Right ventricle myocardium superior (tissue), 1 donor: ENCODE results near the gene ABHD10. TPM values are rescaled to one million over a fixed set of nuclear protein-coding genes. Genes with fewer than 3 reads are reported as not detected.

Experiments
- ATAC-seq: fragments of 200-7000 bp; cut with Tn5 transposase; one replicate; pipeline ENCODE4 v1.9.1; 2020; ENCODE audit warnings: mild to moderate bottlenecking; ENCODE audit not compliant: poor library complexity
- DNase-seq: peaks from one replicate; pipeline ENCODE4 v3.0.0-alpha.2; 2020
- intact Hi-C: fragments of 100-400 bp; cut with DNase I; formaldehyde crosslinking; loops from one replicate; pipeline ENCODE4 v1.11.2; 2022
- total RNA-seq: library from RNA; stranded (reverse); fragmentation: NEBNext Ultra II Directional; extraction: Animal tissue kit (Norgen Biotek cat#: 25700); gene quantifications from one replicate; pipeline ENCODE4 v1.2.1, GENCODE V29; 2021
- donor health status: DM: no; HTN: yes; CAD: no; lungs with severe emphysema.

ABHD10 gene
- total RNA-seq, 1 donor from 2014 or later, result 59.0 TPM

GRCh38 chr3:111956995-111957734, 21.7 kb upstream of the ABHD10 start:
- intact Hi-C loops, result no loop called here
- no peak for ATAC-seq
- DNase-seq, result no peak

- DNase-seq (no peak), ATAC-seq (no peak)
- intact Hi-C loops, result no loop called here
Observed at GRCh38 chr3:111961461-111962164, 17.2 kb upstream of the ABHD10 start.

GRCh38 chr3:111963424-111963823, 15.4 kb upstream of the ABHD10 start:
- no peak for DNase-seq
- ATAC-seq, result no peak
- intact Hi-C loops, result no loop called here

- DNase-seq (no peak), ATAC-seq (no peak)
- intact Hi-C loops, result loop anchor here (5.0 kb wide), 1 partner anchor 103 kb away; no protein-coding TSS in a partner anchor
Observed at GRCh38 chr3:111965484-111965883, 13.3 kb upstream of the ABHD10 start.

GRCh38 chr3:111967068-111967467, 11.8 kb upstream of the ABHD10 start:
- DNase-seq (no peak), ATAC-seq (peak; percentile 18)
- intact Hi-C loops, result loop anchor here (1.0 to 5.0 kb wide), 2 partner anchors 105 to 250 kb away; no protein-coding TSS in a partner anchor

- ATAC-seq (peak; percentile 86), DNase-seq (peak; percentile 83)
- intact Hi-C loops, result loop anchor here (1.0 to 5.0 kb wide), 2 partner anchors 105 to 250 kb away; no protein-coding TSS in a partner anchor
Observed at GRCh38 chr3:111967651-111968274, 11.1 kb upstream of the ABHD10 start.

GRCh38 chr3:111968319-111969054, 10.3 kb upstream of the ABHD10 start:
- ATAC-seq (peak; percentile 15), DNase-seq (no peak)
- intact Hi-C loops, result loop anchor here (5.0 kb wide), 1 partner anchor 106 kb away; no protein-coding TSS in a partner anchor

GRCh38 chr3:111970376-111970775, 8.4 kb upstream of the ABHD10 start:
- ATAC-seq (no peak), DNase-seq (no peak)
- intact Hi-C loops, result no loop called here

GRCh38 chr3:111971533-111972130, 7.2 kb upstream of the ABHD10 start:
- intact Hi-C loops, result no loop called here
- DNase-seq (peak; percentile 57), ATAC-seq (peak; percentile 90)

- ATAC-seq, result no peak
- intact Hi-C loops, result no loop called here
- no peak for DNase-seq
Observed at GRCh38 chr3:111972891-111973290, 5.9 kb upstream of the ABHD10 start.

GRCh38 chr3:111975131-111975530, 3.7 kb upstream of the ABHD10 start:
- intact Hi-C loops, result no loop called here
- ATAC-seq, result no peak

GRCh38 chr3:111976254-111976653, 2.6 kb upstream of the ABHD10 start:
- intact Hi-C loops, result no loop called here
- DNase-seq (no peak), ATAC-seq (no peak)

More at GRCh38 chr3:111975131-111975530, 3.7 kb upstream of the ABHD10 start:
- no peak for DNase-seq

GRCh38 chr3:111979434-111980038, 710 bp downstream of the ABHD10 start:
- ATAC-seq (peak; percentile 21), DNase-seq (no peak)
- intact Hi-C loops, result no loop called here

GRCh38 chr3:111980716-111981456, 2.1 kb downstream of the ABHD10 start:
- no peak for DNase-seq
- intact Hi-C loops, result no loop called here
- ATAC-seq, result no peak

GRCh38 chr3:111981457-111981763, 2.6 kb downstream of the ABHD10 start:
- intact Hi-C loops, result no loop called here
- DNase-seq (no peak), ATAC-seq (no peak)

GRCh38 chr3:111984636-111985298, 5.9 kb downstream of the ABHD10 start:
- intact Hi-C loops, result no loop called here
- DNase-seq (no peak), ATAC-seq (no peak)

- ATAC-seq, result no peak
- intact Hi-C loops, result no loop called here
- no peak for DNase-seq
Observed at GRCh38 chr3:111986800-111987199, 8.0 kb downstream of the ABHD10 start.
